OCI-LY1 (cell line): ENCODE data around the gene AMIGO2.

Experiments
- H2AFZ ChIP-seq: fragments of 200-600 bp; sonication (generic), shearing (Covaris generic); 2 replicates; pipeline ENCODE4 v1.6.0; 2014; ENCODE audit warnings: antibody characterized with exemption, mild to moderate bottlenecking, low read length
- H3F3A ChIP-seq: fragments of 200-600 bp; sonication (generic), shearing (Covaris generic); 2 replicates; pipeline ENCODE4 v1.6.0; 2014; ENCODE audit warnings: mild to moderate bottlenecking, antibody characterized with exemption, low read length, moderate library complexity; ENCODE audit not compliant: insufficient read depth
- H3K27ac ChIP-seq: fragments of 200-600 bp; sonication (generic); 2 replicates; pipeline ENCODE4 v1.5.1; 2014; ENCODE audit warnings: low read length, mixed run types, mild to moderate bottlenecking, low read depth; ENCODE audit not compliant: poor library complexity, severe bottlenecking
- H3K27me3 ChIP-seq: fragments of 200-600 bp; sonication (generic); 2 replicates; pipeline ENCODE4 v1.6.0; 2014; ENCODE audit warnings: antibody characterized with exemption, mild to moderate bottlenecking, low read length, moderate library complexity; ENCODE audit not compliant: insufficient read depth
- H3K36me3 ChIP-seq: fragments of 200-600 bp; sonication (generic); 2 replicates; pipeline ENCODE4 v1.6.1; 2014; ENCODE audit warnings: mild to moderate bottlenecking, antibody characterized with exemption, low read length, moderate library complexity, mixed read lengths; ENCODE audit not compliant: insufficient read depth
- H3K4me1 ChIP-seq: fragments of 200-600 bp; sonication (generic); 2 replicates; pipeline ENCODE4 v1.5.1; 2014; ENCODE audit warnings: mild to moderate bottlenecking, low read length, moderate library complexity; ENCODE audit not compliant: insufficient read depth, severe bottlenecking
- H3K4me2 ChIP-seq: fragments of 200-600 bp; sonication (generic), shearing (Covaris generic); 2 replicates; pipeline ENCODE4 v1.6.1; 2014; ENCODE audit warnings: low read length
- H3K4me3 ChIP-seq: fragments of 200-600 bp; sonication (generic); 2 replicates; pipeline ENCODE4 v1.5.1; 2014; ENCODE audit warnings: low read length, low read depth, mild to moderate bottlenecking, mixed read lengths; ENCODE audit not compliant: poor library complexity, severe bottlenecking
- H3K79me2 ChIP-seq: fragments of 200-600 bp; shearing (Covaris generic); 2 replicates; pipeline ENCODE4 v1.6.1; 2016; ENCODE audit warnings: mixed run types, low read length, mixed read lengths; ENCODE audit not compliant: insufficient read depth
- H3K9ac ChIP-seq: fragments of 200-600 bp; sonication (generic), shearing (Covaris generic); 2 replicates; pipeline ENCODE4 v1.6.1; 2014; ENCODE audit warnings: mild to moderate bottlenecking, low read length, mixed read lengths
- H3K9me2 ChIP-seq: fragments of 200-600 bp; sonication (generic), shearing (Covaris generic); 2 replicates; pipeline ENCODE4 v1.6.1; 2014; ENCODE audit warnings: low read depth, mild to moderate bottlenecking, low read length, mixed read lengths
- H3K9me3 ChIP-seq: fragments of 200-600 bp; shearing (Covaris generic); 2 replicates; pipeline ENCODE4 v1.6.1; 2014; ENCODE audit warnings: low read length, mixed read lengths
- H4K20me1 ChIP-seq: fragments of 200-600 bp; sonication (generic), shearing (Covaris generic); 2 replicates; pipeline ENCODE4 v1.6.0; 2016; ENCODE audit warnings: mild to moderate bottlenecking, low read length; ENCODE audit not compliant: insufficient read depth
- EZH2 ChIP-seq: fragments of 200-600 bp; sonication (generic), shearing (Covaris generic); IDR thresholded peaks from 2 replicates; pipeline ENCODE4 v1.8.0; 2017; ENCODE audit warnings: borderline replicate concordance, mixed run types, mild to moderate bottlenecking, antibody characterized with exemption, low read length, moderate library complexity, mixed read lengths
- TF ChIP-seq, protein P1 (sequence below): fragments of 200-600 bp; sonication (generic), shearing (Covaris generic); IDR thresholded peaks from 2 replicates; pipeline ENCODE4 v1.5.1; 2017; ENCODE audit warnings: mild to moderate bottlenecking, antibody characterized with exemption, low read length, moderate library complexity, mixed read lengths

Gene AMIGO2

GRCh38 chr12:47029903-47030302 is 49.9 kb downstream of the AMIGO2 start:
- Histone ChIP-seq H3K9me2 (no peaks in the 10 kb centered on the region), H3K9me3 (no peaks in the 10 kb centered on the region), H3K4me1 (peaks cover 17% of the 10 kb centered on the region), H3K4me3 (no peak overlapping the region), H3K27me3 (no peaks in the 10 kb centered on the region), H2AFZ (no peak overlapping the region), H3K27ac (no peak overlapping the region), H3F3A (no peaks in the 10 kb centered on the region), H4K20me1 (no peaks in the 10 kb centered on the region), H3K36me3 (no peaks in the 10 kb centered on the region), H3K79me2 (no peaks in the 10 kb centered on the region), H3K9ac (no peak overlapping the region), H3K4me2 (no peak overlapping the region)
- TF ChIP-seq, protein P1, sequence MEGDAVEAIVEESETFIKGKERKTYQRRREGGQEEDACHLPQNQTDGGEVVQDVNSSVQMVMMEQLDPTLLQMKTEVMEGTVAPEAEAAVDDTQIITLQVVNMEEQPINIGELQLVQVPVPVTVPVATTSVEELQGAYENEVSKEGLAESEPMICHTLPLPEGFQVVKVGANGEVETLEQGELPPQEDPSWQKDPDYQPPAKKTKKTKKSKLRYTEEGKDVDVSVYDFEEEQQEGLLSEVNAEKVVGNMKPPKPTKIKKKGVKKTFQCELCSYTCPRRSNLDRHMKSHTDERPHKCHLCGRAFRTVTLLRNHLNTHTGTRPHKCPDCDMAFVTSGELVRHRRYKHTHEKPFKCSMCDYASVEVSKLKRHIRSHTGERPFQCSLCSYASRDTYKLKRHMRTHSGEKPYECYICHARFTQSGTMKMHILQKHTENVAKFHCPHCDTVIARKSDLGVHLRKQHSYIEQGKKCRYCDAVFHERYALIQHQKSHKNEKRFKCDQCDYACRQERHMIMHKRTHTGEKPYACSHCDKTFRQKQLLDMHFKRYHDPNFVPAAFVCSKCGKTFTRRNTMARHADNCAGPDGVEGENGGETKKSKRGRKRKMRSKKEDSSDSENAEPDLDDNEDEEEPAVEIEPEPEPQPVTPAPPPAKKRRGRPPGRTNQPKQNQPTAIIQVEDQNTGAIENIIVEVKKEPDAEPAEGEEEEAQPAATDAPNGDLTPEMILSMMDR: no peak
- TF ChIP-seq EZH2: no peak

GRCh38 chr12:47028981-47029708 is 50.6 kb downstream of the AMIGO2 start:
- Histone ChIP-seq H3F3A (no peaks in the 10 kb centered on the region), H3K4me1 (peaks cover 13% of the 10 kb centered on the region), H3K9me2 (no peaks in the 10 kb centered on the region), H3K79me2 (no peaks in the 10 kb centered on the region), H3K36me3 (no peaks in the 10 kb centered on the region), H3K4me2 (no peak overlapping the region), H3K4me3 (no peak overlapping the region), H3K9ac (no peak overlapping the region), H3K27me3 (no peaks in the 10 kb centered on the region), H2AFZ (no peak overlapping the region), H3K9me3 (no peaks in the 10 kb centered on the region), H3K27ac (no peak overlapping the region), H4K20me1 (no peaks in the 10 kb centered on the region)
- no peak for TF ChIP-seq EZH2
- TF ChIP-seq, protein P1: no peak

GRCh38 chr12:47028186-47028585 is 51.6 kb downstream of the AMIGO2 start:
- Histone ChIP-seq H3K36me3 (no peaks in the 10 kb centered on the region), H3K4me1 (peaks cover 6% of the 10 kb centered on the region), H3K27me3 (no peaks in the 10 kb centered on the region), H3K4me2 (no peak overlapping the region), H3F3A (no peaks in the 10 kb centered on the region), H3K9me3 (no peaks in the 10 kb centered on the region), H3K27ac (no peak overlapping the region), H3K79me2 (no peaks in the 10 kb centered on the region), H3K9ac (no peak overlapping the region), H3K9me2 (no peaks in the 10 kb centered on the region), H3K4me3 (no peak overlapping the region), H4K20me1 (no peaks in the 10 kb centered on the region), H2AFZ (no peak overlapping the region)
- no peak for TF ChIP-seq EZH2
- TF ChIP-seq, protein P1: no peak
